HG02759 (cell line): Measurements from ENCODE around the gene CD24.
"Not testable (repeated sequence)": the region's sequence is repeated elsewhere in the genome, so short reads cannot be mapped to it uniquely, and the experiment has no call there.

Experiments
- ATAC-seq: cut with Tn5 transposase; IDR thresholded peaks from one replicate; pipeline ENCODE4 v1.9.1; 2021; ENCODE audit warnings: mild to moderate bottlenecking, moderate library complexity; ENCODE audit not compliant: unreplicated experiment

CD24 gene

GRCh38 chr6:106970769-106971168 is 3.8 kb downstream of the CD24 start:
- ATAC-seq = not testable (repeated sequence)

DNA sequence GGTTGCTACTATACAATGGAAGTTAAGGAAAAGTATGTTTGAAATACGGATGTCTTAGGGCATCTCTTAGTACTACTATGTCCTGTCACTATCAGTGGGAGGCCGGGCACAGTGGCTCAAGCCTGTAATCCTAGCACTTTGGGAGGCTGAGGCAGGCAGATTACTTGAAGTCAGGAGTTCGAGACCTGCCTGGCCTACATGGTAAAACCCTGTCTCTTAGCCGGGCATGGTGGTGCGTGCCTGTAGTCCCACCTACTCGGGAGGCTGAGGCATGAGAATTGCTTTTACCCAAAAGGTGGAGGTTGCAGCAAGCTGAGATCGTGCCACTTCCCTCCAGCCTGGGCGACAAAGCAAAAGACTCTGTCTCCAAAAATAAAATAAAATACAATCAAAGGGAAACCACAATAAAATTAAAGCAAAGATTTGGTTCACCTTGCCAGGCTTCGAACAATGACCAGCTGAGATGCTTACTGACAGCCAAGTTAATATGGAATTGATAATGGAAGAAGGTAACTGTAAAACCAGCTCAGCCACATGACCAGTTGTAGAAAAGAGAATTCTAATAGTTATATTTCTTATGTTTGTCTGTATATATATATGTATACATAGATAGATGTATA is 6.5 kb downstream of the CD24 start:
- ATAC-seq = no peak

GRCh38 chr6:106966671-106967640 is 7.6 kb downstream of the CD24 start:
- no peak for ATAC-seq

DNA sequence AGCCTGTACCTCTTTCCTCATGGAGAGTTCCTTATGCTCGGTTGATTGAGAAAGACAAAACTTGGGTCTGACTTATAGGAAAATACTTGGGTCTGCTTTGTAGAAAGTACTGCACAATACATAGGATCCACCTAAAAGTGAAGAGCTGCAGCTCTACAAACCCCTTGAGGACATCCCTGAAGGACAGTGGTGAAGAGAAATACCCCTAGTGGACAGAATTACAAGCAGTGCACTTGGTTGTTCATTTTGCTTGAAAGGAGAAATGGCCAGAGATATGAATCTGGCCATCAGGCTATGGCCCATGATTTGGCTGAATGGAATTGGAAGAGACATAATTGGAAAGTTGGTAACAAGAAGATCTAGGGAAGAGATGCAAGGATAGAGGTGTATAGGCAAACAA is 8.3 kb downstream of the CD24 start:
- no peak for ATAC-seq

DNA sequence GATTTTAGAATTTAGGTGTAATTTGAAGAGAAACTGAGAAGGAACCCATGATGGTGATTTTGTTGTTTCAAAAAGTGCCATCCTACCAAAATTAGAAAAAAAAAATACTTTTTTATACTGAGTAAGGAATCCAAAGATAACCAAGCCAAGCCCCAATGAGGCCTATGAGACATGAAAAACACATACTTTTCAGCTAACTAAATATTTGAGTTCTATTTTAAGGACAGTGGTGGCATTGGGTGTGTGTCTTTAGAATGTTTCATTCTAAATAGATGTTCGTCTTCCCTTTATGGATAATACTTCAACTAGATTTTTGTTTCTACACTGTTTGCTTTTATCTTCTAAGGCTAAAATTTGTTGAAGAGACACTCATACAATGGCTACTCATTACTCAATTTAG is 9.6 kb downstream of the CD24 start:
- ATAC-seq = no peak

- ATAC-seq = no peak
Observed at GRCh38 chr6:106964099-106964498, 10.4 kb downstream of the CD24 start.

DNA sequence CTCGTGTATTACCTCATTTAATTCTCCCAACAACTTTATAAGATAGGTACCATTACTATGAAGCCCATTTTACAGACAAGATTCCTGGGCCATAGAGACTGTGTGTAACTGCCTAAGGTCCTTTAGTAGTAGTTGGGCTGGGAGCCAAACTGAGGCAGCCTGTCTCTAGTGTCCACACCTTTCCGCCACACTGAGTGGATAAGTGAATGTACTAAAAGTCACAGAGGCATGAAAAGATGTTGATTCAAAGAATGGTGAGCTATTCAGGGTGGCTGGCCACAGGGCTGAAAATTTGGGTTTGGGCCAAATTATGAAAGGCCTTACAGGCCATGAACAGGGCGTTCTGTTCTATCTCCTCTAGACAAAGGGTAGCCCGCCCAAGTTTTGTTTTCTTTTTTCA is 11.0 kb downstream of the CD24 start:
- no peak for ATAC-seq

DNA sequence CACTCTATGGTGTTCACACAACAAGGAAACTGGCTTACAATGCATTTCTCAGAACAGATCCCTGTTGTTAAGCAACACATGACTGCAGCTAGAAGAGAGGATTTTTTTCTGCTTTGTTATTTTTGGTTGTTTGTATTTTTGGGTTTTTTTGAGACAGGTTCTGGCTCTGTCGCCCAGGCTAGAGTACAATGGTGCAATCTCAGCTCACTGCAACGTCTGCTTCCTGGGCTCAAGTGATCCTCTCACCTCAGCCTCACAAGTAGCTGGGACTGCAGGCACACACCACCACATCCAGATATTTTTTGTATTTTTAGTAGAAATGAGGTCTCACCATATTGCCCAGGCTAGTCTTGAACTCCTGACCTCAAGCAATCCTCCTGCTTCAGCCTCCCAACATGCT is 12.7 kb downstream of the CD24 start:
- no peak for ATAC-seq

DNA sequence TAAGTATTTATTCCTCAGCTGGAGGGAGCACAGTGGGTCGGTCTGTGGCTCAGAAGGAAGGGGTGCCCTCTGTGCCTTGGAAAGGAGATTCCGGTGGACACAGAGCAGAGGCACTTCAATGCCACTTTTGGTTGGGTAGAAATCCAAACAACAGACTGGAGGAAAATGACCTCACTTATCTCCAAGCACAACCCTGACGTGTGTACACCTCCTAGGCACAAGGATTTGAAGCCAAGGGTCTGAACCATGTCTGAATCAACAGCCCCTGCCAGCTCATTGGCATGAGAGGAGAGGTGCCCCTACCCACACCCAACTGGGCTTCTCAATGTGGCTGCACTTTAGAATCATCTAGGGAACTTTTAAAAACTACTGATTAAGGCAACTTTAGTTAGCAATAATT is 13.4 kb downstream of the CD24 start:
- no peak for ATAC-seq

- ATAC-seq = no peak
Observed at GRCh38 chr6:106959985-106960384, 14.5 kb downstream of the CD24 start.

- ATAC-seq = peak; percentile 62
Observed at GRCh38 chr6:106939848-106940247, 34.7 kb downstream of the CD24 start.

- no peak for ATAC-seq
Observed at GRCh38 chr6:106939208-106939607, 35.3 kb downstream of the CD24 start.

DNA sequence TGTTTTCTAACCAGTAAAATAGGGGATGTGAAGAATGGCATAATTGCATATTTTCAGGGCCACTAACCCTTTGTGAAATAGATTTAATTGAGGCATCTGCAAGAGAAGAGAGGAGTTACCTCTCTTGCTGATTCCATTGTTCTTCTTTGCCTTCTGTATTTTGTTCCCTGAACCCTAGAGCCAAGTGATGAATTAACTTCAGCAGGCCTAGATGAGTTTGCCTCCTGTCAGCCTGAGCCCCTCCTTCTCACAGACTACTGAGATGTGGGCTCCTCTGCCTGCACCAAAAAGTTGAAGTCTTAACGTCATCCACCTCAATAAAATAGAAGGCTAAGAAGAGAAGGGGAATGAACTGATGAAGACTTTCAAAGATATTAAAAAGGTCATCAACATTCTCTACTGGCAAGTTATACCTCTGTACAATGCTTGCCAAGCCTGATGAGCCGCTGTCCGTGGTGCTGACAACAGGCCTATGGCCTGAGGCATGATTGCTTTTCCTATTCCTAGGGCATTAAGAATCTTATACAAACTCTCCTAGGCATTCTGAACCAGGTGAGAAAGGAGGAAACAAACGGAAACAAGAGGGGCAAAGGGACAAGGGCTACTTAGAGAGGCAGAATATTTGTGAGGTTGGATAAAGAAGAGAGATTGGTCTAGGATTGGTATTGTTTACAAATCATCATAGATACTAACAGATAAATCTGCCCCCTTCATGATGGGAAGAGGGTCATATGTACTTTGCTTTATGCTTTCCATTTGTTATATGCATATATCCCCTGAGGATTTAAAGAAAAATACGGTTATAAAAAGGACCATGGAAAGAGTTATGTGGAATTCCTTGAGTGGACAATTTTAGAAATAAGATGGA is 46.8 kb downstream of the CD24 start:
- no peak for ATAC-seq

GRCh38 chr6:106925948-106926347 is 48.6 kb downstream of the CD24 start:
- no peak for ATAC-seq

DNA sequence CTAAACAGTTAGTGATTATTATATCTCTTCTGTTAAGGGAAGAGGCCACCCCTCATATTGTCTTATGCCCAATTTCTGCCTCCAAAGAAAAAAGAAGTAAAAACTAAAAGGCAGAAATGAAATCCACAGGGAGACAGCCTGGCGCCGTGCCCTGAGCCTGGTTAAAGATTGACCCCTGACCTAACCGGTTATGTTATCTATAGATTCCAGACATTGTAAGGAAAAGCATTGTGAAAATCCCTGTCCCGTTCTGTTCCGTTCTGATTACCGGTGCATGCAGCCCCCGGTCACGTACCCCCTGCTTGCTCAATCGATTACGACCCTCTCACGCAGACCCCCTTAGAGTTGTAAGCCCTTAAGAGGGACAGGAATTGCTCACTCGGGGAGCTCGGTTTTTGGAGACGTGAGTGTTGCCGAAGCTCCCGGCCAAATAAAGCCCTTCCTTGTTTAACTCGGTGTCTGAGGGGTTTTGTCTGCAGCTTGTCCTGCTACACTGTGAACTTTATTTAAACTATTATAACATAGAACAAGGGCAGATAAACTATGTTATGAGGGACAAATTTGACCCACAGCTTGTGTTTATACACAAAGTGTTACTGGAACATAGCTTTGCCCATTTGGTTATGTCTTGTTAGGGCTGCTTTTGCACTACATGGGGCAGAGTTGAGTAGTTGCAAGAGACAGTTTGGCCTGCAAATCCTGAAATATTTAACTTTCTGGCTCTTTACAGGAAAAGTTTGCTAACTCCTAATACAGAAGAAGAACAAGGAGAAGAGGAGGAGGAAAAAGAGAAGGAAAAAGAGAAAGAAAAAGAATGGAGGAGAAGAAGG is 49.6 kb downstream of the CD24 start:
- no peak for ATAC-seq

- no peak for ATAC-seq
Observed at GRCh38 chr6:106922626-106923025, 51.9 kb downstream of the CD24 start.
